Uterus (tissue), 4 donors: ENCODE data around the gene SIRPD. TPM values are rescaled to one million over a fixed set of nuclear protein-coding genes. Genes with fewer than 3 reads are reported as not detected.

Experiments
- DNase-seq, 2 donors: peaks; one replicate each; pipeline ENCODE4 v3.0.0-alpha.2; 2019 to 2020
- H3K27ac ChIP-seq, 2 donors: fragments of 200-600 bp; sonication (generic); 1 replicate in 1 of 2; 2 replicates in 1 of 2; pipeline ENCODE4 v1.5.1; 2016 to 2018
- H3K27me3 ChIP-seq, 2 donors: fragments of 200-600 bp; sonication (generic); one replicate each; pipeline ENCODE4 v1.5.1; 2018 to 2019; ENCODE audit warnings: control low read depth in 1 of 2
- H3K36me3 ChIP-seq, 2 donors: fragments of 200-600 bp; sonication (generic); one replicate each; pipeline ENCODE4 v1.5.1; 2019; ENCODE audit warnings: control low read depth in 1 of 2
- H3K4me1 ChIP-seq, 2 donors: fragments of 200-600 bp; sonication (generic); one replicate each; pipeline ENCODE4 v1.5.1; 2018 to 2019; ENCODE audit warnings: control low read depth in 1 of 2
- H3K4me3 ChIP-seq, 2 donors: fragments of 200-600 bp; sonication (generic); 1 replicate in 1 of 2; 2 replicates in 1 of 2; pipeline ENCODE4 v1.5.1; 2018 to 2019; ENCODE audit warnings: mild to moderate bottlenecking in 1 of 2
- H3K9me3 ChIP-seq, 2 donors: fragments of 200-600 bp; sonication (generic); one replicate each; pipeline ENCODE4 v1.5.1; 2019; ENCODE audit warnings: control low read depth in 1 of 2
- POLR2A ChIP-seq, 2 donors: fragments of 450-650 bp; IDR thresholded peaks; one replicate each; pipeline ENCODE4 v1.6.1; 2016; ENCODE audit warnings: antibody characterized with exemption in 2 of 2, mild to moderate bottlenecking in 1 of 2, moderate library complexity in 1 of 2
- intact Hi-C: fragments of 100-400 bp; cut with DNase I; formaldehyde crosslinking; loops from one replicate; pipeline ENCODE4 v1.15.1; 2023; ENCODE audit warnings: low total_unique reads
- total RNA-seq, 4 donors: library from RNA; depleted of rRNA in 3 of 4; stranded (reverse); fragments of >200 nt in 3 of 4; gene quantifications; one replicate each; pipeline versions ENCODE4 v1.1.0 to v1.2.4, GENCODE V29; 2014 to 2023
- TF ChIP-seq, protein P1 (sequence below), 4 experiments: fragments of 200-600 bp in 2 of 4; fragments of 450-650 bp in 2 of 4; sonication (generic) in 2 of 4; IDR thresholded peaks; one replicate each; pipeline ENCODE4 v1.5.1; 2016 to 2019; ENCODE audit warnings: antibody characterized with exemption in 4 of 4, mild to moderate bottlenecking in 2 of 4, moderate library complexity in 1 of 4
- donor health status: DM: yes; HTN: yes; CAD: no.

Gene SIRPD
- total RNA-seq, 4 donors from 2014 or later: not detected

DNA sequence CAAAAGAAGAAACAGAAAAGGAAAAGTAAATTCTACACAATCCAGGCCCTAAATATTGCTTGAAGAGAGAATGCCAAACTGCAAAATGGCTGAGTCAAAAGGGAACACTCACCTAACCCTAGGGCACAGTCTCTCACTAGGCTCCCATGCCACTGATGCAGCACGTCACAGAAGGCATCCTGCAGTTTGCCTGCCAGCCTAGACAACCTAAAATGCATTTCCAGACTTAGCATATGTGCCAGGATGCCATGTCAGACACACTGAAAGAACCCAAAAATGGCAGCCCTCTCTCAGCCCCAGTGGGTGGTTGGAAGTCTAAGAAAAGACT is 10.6 kb upstream of the SIRPD start:
- Histone ChIP-seq H3K4me3 (no peak overlapping the region), H3K4me1 (no peaks in the 10 kb centered on the region)
- intact Hi-C loops: no loop called here

DNA sequence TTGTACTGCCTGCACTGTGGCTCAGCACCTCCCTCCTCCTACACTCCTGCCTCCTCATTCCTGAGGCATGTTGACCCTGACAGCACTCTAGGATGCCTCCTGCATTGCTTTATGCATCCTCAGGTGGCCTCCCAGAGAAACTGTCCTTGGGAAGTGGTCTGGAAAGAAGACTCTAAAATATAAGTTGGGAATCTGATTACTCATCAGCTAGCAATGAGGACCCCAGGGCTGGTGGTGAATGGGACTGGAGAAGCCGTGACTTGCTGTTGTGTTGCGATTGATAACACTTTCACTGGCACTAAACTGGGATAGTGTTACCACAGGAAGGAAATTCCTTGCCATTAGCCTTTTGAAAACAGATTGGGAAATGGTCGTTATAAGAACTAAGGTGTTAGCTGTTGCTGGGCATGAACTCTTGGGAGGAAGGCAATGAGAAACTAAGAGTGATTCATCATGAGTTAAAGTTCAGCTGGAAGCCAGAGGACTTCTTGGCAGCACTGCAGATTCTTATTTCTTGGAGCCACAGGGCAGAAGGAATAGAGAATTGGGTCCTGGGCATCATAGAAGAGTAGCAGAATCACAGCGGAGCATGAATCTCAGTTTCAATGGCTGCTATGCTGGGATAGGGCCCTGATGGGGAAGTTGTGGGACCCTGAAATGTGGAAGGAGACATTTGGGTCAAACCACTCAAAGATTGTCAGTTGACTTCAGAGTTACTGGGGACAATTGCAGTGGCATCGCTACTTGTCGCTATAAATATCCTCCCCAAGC is 10.1 kb upstream of the SIRPD start:
- Histone ChIP-seq H3K9me3 (no peaks in the 10 kb centered on the region), H3K27me3 (no peaks in the 10 kb centered on the region), H3K4me3 (no peak overlapping the region), H3K36me3 (no peaks in the 10 kb centered on the region), H3K4me1 (no peaks in the 10 kb centered on the region), H3K27ac (no peak overlapping the region)
- no peak for DNase-seq
- intact Hi-C loops: no loop called here
- no peak for TF ChIP-seq POLR2A (IDR thresholded peaks at IDR 0.05)
- TF ChIP-seq, protein P1, sequence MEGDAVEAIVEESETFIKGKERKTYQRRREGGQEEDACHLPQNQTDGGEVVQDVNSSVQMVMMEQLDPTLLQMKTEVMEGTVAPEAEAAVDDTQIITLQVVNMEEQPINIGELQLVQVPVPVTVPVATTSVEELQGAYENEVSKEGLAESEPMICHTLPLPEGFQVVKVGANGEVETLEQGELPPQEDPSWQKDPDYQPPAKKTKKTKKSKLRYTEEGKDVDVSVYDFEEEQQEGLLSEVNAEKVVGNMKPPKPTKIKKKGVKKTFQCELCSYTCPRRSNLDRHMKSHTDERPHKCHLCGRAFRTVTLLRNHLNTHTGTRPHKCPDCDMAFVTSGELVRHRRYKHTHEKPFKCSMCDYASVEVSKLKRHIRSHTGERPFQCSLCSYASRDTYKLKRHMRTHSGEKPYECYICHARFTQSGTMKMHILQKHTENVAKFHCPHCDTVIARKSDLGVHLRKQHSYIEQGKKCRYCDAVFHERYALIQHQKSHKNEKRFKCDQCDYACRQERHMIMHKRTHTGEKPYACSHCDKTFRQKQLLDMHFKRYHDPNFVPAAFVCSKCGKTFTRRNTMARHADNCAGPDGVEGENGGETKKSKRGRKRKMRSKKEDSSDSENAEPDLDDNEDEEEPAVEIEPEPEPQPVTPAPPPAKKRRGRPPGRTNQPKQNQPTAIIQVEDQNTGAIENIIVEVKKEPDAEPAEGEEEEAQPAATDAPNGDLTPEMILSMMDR (IDR thresholded peaks at IDR 0.05): no peak

More for the DNA sequence above, 10.6 kb upstream of the SIRPD start:
- H3K9me3 ChIP-seq: no peaks in the 10 kb centered on the region
- no peaks in the 10 kb centered on the region for H3K27me3 ChIP-seq
- no peaks in the 10 kb centered on the region for H3K36me3 ChIP-seq
- H3K27ac ChIP-seq: no peak overlapping the region
- DNase-seq: no peak
- TF ChIP-seq POLR2A (IDR thresholded peaks at IDR 0.05): no peak
- TF ChIP-seq, protein P1 (IDR thresholded peaks at IDR 0.05): no peak

DNA sequence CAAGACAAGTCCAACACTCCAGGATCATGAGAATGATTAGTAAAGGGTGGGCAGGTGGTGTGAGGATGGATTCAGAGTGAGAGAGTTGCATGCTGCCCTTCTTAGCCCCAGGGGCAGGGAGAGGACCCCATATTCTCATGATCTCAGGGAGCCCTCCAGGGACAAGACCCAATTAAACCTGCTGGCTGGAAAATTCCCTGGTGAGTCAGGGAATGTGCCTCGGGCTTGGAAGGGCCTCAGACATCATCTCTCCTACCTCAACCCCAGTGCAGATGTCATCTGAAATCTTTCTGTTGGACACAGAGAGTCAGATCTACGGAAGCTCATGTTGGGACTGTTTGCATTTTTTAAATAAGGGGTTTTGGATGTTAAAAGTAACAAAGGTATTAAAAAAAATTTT is 9.2 kb upstream of the SIRPD start:
- intact Hi-C loops: no loop called here
- H3K36me3 ChIP-seq: no peaks in the 10 kb centered on the region

DNA sequence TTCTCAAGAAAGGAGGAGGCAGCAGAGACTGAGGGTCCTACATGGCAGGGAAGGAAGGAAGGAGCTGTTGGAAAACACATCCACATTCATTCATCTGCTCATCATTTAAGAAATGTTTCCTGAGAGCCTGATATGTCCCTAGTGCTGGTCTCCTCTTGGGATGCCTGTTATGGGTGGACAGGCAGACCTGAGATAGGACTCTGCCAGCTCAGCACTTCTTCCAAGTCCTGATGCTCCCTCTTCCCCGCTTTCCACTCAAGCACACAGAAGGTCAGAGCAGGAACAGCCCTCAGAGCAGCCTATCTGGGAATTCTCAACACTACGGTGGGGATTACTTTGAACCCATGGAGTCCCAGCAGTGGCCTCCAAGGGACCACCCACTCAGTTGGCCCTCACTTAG is 8.0 kb upstream of the SIRPD start:
- intact Hi-C loops: no loop called here
- no peaks in the 10 kb centered on the region for H3K36me3 ChIP-seq

More for the DNA sequence above, 9.2 kb upstream of the SIRPD start:
- Histone ChIP-seq H3K4me1 (no peaks in the 10 kb centered on the region), H3K27me3 (no peaks in the 10 kb centered on the region), H3K27ac (no peak overlapping the region), H3K9me3 (no peaks in the 10 kb centered on the region), H3K4me3 (no peak overlapping the region)
- no peak for TF ChIP-seq POLR2A (IDR thresholded peaks at IDR 0.05)
- TF ChIP-seq, protein P1 (IDR thresholded peaks at IDR 0.05): no peak
- DNase-seq: no peak

DNA sequence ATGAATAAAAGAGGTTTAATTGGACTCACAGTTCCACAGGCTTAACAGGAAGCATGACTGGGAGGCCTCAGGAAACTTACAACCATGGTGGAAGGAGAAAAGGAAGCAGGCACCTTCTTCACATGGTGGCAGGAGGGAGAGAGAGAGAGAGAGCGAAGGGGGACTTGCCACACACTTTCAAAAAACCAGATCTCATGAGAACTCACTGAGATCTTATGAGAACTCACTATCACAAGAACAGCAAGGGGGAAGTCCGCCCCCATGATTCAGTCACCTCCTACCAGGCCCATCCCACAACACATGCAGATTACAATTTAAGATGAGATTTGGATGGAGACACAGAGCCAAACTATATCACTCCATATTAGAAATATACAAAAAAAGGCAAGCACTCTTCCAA is 6.1 kb upstream of the SIRPD start:
- H3K9me3 ChIP-seq: no peaks in the 10 kb centered on the region
- no peaks in the 10 kb centered on the region for H3K27me3 ChIP-seq
- H3K4me1 ChIP-seq: no peaks in the 10 kb centered on the region
- DNase-seq: no peak
- no peak overlapping the region for H3K4me3 ChIP-seq
- TF ChIP-seq, protein P1 (IDR thresholded peaks at IDR 0.05): no peak
- no peak for TF ChIP-seq POLR2A (IDR thresholded peaks at IDR 0.05)
- no peak overlapping the region for H3K27ac ChIP-seq
- intact Hi-C loops: no loop called here
- no peaks in the 10 kb centered on the region for H3K36me3 ChIP-seq

More for the DNA sequence above, 8.0 kb upstream of the SIRPD start:
- no peak for DNase-seq
- H3K27me3 ChIP-seq: no peaks in the 10 kb centered on the region
- no peak for TF ChIP-seq POLR2A (IDR thresholded peaks at IDR 0.05)
- TF ChIP-seq, protein P1 (IDR thresholded peaks at IDR 0.05): no peak
- H3K9me3 ChIP-seq: no peaks in the 10 kb centered on the region
- no peaks in the 10 kb centered on the region for H3K4me1 ChIP-seq
- no peak overlapping the region for H3K27ac ChIP-seq
- no peak overlapping the region for H3K4me3 ChIP-seq
